TTC549 (cell line): ENCODE data around the gene MICALL2.

Source experiments
- FAIRE-seq: peaks from 2 replicates; lab custom pipeline; 2012; peaks lifted over from hg19 to GRCh38; lab: Jason Lieb, UNC

Gene MICALL2

DNA sequence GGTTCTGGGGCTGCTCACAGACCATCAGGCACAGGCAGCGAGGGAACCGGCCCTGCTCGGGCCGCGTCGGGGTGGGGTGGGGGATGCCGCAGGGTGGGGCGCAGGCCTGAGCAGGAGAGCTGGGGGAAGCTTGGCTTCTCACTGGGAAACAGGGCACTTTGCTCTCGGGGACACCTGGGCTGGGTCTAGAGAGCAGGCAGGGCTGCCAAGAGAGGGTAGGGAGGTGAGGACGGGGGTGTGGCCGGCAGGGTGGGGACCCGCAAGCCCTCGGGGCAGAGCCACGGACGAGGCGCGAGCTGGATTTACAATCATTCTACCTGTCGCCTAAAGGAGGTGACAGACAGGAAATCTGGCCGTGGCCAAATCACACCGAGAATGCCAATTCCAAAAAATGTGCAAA is 33.9 kb upstream of the MICALL2 start:
- FAIRE-seq, result no peak

DNA sequence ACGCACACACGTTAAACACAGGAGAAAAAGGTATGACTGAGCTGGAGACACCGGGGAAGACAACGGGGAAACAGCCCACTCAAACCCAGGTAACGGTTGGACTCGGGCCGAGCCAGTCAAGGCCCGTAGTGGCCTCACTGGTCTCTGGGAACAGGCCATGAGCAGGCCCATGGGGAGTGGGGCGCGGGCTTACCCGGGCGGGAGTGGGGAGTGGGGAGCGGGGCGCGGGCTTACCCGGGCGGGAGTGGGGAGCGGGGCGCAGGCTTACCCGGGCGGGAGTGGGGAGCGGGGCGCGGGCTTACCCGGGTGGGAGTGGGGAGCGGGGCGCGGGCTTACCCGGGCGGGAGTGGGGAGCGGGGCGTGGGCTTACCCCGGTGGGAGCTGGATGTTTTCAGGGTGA is 33.4 kb upstream of the MICALL2 start:
- FAIRE-seq, result no peak

DNA sequence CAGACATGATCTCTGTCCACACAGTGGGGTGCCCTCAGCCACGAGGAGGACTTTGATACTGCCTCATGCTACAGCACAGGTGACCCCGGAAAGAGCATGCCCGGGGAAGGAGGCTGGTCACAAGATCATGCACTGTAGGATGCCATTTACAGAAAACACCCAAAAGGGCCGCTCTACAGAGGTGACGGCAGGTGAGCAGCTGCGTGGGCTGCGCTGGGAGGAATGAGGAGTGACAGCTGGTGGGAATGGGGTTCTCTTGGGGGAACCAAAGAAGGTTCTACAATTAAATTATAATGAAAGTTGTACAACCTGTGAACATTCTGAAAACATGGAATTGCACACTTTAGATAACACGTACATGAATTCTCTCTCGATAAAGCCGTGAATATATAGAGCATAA is 33.0 kb upstream of the MICALL2 start:
- no peak for FAIRE-seq

DNA sequence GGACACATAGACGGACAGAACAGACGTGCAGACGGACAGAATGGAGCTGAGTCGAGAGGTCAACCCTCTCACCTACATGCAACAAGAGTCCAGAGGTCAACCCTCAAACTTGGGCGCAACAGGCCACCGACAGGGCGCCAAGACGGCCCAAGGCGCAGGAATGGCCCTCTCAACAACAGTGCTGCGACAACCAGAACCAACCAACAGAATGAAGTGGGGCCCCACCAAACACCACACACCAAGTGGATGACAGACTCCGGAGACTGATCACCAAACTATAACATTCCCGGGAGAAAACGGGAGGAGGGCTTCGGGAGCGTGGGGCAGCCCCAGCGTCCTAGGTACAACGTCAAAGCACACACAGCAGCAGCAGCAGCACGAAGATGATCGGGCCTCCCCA is 31.6 kb upstream of the MICALL2 start:
- FAIRE-seq, result no peak

DNA sequence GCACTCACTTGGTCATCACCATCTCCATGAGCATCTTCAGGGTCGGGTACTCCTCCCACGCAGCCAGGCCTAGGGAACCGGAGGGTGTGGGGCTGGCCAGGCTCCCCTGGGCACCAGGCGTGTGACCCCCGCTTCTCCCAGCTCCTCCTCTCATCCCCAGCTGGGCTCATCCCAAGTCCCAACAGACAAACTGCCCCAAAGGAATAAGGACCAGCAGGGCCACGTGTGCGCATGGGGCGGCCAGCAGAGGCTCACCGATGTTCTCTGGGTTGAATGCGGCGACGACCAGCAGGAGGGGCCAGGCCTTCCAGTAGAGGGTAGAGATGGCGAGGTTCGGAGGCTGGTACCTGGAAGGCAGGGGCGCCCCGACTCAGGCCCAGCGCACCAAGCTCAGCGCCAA is 30.1 kb upstream of the MICALL2 start:
- FAIRE-seq, result no peak

DNA sequence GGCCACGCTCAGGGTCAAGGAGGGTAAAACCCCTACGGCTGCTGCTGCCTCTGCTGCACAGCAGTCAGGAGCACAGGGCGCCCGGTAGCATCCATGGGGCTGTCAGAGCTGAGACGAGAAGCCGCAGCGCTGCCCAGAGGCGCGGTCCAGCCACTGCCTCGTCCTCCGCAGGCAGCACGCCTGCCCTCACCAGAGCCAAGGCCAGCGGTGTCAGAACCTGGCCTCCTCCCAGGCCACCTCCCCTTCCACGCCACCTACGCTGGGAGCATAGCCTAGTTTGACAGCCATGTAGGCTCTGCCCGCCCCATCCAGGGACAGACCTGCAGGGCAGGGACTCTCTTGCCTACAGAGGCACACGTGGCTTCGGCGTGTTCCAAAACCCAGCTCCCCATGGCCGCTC is 28.7 kb upstream of the MICALL2 start:
- no peak for FAIRE-seq

DNA sequence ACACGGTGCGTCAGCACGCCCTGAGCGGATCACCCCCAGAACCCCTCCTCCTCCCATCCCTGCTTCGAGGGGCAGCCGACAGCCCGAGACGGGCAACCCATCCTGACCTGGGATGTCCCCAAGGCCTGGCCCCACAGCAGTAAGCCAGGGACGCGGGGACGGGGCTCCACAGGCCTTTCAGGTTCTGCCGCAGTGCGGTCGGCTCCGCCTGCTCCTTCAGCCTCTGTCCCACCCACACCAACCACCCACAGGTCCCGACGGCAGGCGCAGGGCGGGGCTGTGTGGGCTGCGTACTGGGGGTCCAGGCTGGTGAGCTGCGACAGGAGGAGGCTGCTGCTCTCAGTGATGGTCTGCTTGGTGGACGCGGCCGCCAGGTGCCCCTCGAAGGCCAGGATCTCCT is 28.2 kb upstream of the MICALL2 start:
- FAIRE-seq, result no peak

DNA sequence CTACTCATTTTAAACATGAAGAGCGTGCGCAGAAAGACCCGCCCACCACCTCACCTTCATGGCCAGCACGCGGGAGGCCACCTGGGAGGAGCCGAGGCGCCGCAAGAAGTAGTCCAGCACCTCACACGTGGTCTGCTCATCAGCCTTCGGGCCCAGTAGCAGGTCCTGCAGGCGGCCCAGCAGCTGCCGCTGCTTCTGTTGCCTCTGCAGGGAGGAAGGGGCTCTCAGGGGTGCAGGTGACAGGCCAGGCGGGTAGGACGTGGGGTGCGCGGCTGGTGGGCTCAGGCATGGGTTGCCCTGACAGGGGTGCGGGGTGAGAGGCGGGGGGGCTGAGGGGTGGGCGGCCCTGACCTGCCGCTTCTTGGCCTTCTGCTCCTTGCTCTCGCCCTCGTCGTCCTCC is 27.3 kb upstream of the MICALL2 start:
- no peak for FAIRE-seq

DNA sequence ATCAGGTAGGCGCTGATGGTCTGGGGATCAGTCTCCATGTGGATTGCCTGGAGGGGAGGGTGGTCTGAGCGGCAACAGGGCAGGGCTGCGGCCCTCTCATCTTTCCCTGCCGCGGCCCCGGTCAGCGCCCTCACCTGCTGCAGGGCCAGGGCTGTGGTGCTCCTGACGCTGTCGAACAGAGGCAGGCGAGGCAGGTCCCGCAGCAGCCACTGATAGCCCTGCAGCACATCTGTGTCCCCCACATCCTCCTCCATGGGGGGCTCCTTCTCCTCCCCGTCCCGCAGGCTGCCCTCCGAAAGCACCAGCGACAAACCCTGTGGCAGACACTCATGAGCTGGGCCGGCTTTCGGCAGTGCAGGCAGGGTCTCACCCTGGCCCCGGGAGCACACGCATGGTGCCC is 25.9 kb upstream of the MICALL2 start:
- FAIRE-seq, result no peak

DNA sequence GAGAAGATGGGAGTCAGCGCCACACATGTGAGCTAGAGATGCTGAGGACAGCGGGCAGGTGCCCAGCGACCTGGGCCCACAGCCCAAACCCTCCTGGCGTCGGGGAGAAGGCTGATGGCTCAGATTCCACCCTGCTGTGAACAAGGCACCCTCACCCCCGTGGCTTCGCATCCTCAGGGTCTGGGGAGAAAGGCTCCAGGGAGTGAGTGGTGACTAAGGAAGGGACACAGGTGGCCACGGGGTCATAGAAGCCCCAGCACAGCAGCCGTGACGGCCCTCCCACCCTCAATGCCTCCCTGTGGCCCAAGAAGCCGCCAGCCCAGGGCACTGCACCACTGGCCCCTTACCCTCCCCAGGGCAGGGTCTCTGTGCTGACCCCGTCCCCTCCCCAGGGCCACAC is 25.3 kb upstream of the MICALL2 start:
- no peak for FAIRE-seq

DNA sequence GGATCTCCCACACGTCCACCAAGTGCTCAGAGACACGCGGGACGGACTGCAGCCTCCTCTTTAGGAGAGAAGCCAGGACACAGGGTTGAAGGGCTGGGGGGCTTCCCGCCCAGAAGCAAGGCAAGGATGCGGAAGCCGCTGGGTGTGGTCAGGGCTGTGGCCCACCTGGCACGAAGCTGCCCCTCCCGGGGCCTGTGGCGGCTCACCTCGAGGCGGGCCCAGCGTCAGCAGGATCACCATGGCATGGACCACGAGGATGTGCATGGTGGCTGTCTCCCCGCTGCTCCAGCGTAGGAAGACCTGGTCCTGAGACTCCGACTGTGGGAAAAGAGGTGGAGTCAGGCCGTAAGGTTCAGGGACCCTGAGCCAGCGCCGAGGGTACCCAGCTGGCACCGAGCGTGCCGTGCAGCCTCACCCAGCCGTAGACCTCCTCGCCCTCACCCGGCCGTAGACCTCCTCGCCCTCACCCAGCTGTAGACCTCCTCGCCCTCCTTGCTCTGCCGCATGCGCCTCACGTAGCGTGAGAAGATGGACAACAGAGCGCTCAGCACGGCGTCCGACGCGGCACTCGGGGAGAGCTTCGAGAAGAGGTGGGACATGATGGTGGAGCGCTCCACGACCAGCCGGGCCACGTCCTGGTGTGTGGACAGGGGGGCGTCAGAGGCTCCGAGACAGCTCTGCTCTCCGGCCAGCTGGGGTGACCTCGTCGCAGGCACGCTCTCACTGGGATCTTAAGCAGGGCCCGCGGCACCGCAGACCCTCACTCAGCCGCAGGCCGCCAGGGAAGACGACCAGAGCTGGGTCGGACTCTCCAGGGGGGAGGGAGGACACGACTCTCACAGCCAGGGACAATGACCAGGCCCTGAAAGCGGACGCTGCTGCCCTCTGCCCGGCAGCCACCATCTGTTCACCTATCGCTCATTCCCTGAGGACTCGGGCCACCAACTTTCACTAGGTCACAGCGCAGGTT is 24.6 kb upstream of the MICALL2 start:
- no peak for FAIRE-seq

DNA sequence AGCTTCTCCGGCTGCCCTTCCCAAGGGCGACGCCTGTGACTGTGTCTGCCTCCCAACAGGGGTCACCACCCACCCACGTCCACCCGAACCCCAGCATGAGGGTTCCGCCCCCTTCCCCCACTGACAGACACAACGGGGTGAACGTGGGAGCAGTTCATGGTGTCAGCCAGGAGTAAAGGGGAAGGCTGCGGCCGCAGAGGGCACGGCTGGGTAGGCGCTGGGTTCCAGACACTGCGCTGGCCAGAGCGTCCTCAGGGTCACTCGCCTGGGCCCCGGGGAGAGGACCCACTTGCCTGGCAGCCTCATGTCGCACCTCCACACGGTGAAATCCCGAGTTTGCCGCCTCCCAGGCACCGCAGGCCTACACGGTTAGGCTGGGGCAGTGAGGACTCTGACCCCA is 23.8 kb upstream of the MICALL2 start:
- no peak for FAIRE-seq

DNA sequence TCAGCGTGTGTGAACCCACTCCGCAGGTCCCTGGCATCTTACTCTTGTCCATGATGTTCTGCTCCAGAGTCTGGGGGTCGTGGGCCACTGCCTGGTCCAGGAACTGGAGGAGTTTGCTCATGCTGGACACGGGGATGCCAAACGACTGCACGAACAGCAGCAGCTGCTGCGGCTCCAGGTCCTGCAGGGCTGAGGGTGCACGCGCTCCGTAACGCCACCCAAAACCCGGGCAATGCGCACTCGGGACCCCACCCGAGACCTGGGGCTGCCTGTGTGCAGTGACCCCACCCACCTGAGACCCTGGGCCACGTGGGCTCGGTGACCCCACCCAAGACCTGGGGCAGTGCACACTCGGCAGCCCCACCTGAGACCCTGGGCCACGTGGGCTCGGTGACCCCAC is 22.0 kb upstream of the MICALL2 start:
- no peak for FAIRE-seq

DNA sequence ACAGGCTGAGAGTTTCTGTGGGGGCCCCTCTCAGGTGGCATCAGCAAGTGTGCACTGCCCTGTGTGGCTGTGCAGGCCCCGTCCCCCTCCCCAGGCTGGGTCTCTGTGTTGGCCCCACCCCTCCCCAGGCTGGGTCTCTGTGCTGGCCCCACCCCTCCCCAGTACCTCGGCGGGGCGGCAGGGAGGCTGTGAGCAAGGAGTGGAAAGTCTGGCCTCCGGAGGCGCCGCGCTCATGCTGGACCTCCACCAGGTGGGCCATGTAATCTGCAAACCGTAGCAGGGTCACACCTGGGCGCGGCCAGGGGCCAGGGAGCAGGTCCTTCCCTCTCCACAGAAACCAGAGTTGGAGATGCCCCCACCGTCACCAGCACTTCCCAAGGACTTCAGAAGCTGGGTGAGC is 21.4 kb upstream of the MICALL2 start:
- no peak for FAIRE-seq

DNA sequence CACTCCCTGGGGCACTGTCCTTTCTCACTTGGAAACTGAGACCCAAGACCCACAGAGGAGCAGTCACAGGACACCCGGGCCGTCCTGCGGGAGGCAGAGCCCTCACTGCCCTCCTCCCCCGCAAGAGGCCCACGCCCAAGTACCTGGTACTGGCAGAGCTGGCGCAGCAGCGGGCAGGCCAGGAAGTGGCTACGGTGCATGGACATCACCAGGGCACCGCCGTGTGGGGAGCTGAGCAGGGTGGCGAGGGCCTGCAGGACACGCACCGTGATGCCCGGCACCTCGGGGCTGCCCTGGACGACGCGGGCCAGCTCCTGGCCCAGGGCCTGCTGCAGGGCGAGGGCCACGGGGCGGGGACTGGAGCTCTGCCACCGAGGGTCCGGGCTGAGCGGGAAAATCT is 20.0 kb upstream of the MICALL2 start:
- FAIRE-seq, result no peak

DNA sequence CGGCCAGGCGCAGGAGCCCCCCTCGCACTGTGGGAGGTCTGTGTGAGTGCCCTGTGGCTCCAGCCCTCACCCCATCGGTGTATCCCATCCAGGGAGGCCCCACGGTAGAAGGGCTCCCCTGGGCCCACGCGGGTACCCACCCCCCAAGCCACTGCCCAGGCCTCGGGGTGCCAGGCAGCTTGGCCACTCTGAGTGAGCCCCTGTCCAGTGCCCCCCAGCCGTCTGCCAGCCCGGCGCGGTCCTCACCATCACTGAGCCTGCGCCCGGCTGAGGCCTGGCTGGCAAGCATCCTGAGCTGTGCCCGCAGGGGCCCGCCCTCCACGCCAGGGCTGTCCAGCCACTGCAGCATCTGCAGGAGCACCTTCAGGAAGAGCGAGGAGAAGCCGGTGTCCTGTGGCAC is 19.2 kb upstream of the MICALL2 start:
- no peak for FAIRE-seq

DNA sequence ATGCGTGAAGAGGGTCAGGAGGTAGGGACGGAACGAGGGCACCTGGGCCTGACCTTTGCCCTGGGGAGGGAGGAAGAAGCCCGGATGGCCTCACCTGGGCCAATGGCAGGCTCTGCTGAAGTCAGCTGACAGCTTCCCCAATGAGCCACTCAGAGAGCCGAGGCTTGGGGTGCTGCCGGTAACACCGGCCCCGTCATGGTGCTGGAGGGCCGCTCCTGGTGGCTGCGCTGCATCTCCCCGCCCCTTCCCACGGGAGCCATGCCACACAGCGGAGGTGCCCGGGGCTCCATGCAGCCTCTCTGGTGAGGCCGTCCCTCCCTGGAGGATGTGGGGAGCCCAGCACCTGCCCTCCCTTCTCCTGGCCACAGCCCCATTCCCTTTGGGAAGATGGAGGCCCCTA is 17.6 kb upstream of the MICALL2 start:
- no peak for FAIRE-seq

DNA sequence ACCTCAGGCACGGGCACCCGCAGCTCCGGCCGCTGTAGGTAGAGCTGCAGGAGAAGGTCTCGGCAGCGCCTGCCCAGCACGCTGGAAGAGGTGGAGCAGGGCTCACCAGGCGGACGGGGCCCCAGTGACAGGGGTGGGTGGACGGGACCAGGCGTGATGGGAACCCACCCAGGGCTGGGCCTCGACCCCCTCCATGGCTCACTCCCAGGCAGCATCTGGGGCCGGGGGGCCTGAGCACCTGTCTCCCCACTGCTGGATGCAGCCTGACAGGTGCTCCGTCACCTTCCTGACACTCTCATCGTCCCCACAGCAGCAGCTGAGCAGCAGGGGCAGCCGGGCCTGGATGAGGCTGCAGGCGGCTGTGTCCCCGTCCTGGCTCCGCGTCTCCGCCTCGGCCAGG is 16.7 kb upstream of the MICALL2 start:
- FAIRE-seq, result no peak

DNA sequence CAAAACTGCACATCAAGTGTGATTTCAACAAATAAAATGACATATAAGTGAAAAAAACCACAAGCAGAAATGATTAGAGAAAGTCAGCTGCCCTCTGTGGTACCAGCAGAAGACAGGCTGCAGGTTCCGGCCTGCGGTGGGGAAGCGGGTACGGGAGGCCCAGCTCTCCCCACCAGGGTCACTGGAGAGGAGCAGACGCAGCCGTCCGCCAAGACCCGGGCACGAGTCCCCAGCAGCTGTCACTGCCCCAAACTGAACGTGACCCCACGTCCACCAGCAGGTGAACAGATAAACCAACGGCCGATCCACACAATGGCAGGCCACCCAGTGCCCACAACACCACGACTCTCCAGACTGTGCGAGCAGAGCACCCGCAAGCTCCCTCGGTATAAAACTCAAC is 16.1 kb upstream of the MICALL2 start:
- no peak for FAIRE-seq

DNA sequence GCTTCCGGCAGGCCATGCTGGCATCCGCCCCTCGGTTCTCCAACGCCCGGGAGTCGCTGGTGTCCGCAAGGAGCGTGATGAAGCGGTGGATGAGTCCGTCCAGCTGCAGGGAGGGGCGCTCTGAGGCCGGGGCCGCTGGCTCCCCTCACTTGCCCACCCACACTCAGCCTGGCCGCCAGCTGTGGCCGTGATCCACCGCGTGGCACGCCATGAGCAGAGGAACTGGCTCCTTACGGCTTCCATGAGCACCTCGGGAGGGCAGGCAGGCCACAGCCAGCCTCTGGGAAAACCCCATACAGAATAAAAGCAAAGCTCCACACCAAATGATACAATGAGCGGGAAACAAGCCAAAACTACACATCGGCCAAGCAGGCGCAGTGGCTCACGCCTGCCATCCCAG is 15.5 kb upstream of the MICALL2 start:
- FAIRE-seq, result no peak

DNA sequence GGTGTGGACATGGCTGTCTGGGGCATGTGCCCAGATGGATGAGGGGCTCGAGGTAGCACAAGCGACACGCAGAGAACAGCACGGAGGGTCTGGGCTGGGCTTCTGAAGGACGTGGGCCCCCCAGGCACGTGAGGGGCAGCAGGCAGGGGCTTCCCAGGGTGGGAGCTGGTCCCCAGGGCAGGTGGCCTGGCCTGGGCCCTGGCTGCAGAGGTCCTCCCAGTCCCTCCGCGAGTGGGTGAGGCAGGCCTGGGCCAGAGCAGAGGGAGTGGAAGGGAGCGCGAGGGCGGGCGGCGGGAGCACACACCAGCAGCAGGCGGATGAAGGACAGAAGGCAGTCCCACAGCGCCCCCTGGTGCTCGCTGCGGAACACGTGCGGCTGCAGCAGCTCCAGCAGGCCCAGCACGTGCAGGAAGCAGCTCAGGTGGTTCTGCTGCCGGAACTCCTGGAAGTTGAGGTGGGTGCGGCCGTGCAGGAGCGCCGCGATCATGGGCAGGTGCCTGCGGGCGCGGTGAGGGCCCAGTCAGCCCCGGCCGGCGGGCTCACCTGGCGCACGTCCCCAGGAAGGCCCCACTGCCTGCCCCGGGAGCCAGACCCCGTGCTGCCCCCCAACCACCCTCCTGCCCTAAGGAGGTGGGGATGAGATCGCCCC is 14.7 kb upstream of the MICALL2 start:
- no peak for FAIRE-seq

DNA sequence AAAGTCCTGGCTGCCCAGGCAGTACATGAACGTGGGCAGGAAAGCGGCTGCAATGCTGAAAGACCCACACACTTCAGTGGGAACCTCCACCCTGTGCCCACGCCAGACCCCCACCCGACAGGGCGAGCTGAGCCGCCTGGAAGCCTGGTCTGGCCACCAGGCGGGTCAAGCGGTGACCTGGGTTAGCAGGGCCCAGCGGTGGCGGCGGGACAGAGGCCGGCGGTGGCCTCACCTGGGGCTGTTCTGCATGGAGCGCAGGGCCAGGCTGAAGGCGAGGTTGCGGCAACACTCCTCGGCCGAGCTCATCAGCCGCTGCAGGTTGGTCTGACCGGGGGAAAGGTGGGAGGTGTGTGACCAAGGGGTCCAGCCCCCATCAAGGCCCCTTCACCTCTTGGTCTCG is 11.6 kb upstream of the MICALL2 start:
- no peak for FAIRE-seq

DNA sequence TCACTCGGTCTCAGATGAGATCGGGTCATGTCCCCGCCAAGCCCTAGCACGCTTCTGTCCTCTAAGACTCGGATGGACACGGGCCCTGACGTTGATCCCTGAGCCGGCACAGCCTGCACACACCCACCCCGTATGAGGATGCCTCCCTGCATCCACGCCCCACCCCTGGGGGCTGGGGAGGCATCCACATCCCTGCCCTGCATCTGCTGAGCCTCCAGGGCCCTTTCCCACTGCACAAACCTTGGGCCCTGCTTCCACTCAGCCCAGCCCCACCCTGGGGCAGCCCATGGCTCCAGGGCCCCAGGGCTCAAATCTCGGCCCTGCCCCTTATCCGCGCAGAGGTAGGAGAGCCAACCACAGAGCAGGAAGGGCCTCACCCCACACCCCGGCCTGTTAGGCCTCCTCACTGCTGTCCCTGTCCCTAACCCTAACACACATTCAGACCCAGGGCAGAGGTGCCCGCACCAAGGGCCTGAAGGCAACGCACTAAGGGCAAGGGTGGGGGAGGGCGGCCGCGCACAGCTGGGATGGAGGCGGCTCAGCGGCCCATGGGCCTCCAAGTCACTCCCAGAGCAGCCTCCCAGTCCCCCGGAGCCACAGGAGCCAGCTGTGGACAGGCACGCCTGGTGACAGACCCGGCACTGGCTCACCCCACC is 9.5 kb upstream of the MICALL2 start:
- FAIRE-seq, result no peak
